ENCODE results near the gene ADAT3.
"Not testable (repeated sequence)": the region's sequence is repeated elsewhere in the genome, so short reads cannot be mapped to it uniquely, and the experiment has no call there.

The ADAT3 gene

GRCh38 chr19:1866693-1867348, 38.4 kb upstream of the ADAT3 start:
- no peak for DNase-seq (ENCODE audit: low read depth)

DNA sequence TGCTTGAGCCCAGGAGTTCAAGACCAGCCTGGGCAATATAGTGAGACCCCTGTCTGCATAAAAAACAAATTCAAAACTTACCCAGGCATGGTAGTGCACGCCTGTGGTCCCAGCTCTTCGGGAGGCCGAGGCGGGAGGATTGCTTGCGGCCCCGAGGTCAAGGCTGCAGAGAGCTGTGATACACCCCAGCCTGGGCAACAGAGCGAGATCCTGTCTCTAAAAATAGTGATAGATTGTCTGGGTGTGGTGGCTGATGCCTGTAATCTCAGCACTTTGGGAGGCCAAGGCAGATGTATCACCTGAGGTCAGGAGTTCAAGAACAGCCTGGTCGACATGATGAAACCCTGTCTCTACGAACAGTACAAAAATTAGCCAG, 37.9 kb upstream of the ADAT3 start:
- DNase-seq (ENCODE audit: low read depth): no peak

DNA sequence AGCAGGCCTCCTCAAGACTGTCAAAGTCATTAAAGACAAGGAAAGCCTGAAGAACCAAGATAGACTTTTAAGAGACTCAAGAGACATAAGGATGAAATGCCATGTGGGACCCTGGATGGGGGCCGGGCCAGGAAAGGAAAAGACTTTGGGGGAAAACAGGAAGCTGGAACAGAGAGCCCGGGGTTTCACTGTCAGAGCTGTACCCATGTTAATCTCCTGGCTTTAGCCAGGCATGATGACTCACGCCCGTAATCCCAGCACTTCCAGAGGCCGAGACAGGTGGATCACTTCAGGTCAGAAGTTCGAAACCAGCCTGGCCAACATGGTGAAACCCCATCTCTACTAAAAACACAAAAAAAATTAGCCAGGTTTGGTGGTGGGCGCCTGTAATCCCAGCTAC, 36.2 kb upstream of the ADAT3 start:
- no peak for DNase-seq (ENCODE audit: low read depth)

- DNase-seq (ENCODE audit: low read depth): no peak
Measured at GRCh38 chr19:1871140-1871597, 34.0 kb upstream of the ADAT3 start.

DNA sequence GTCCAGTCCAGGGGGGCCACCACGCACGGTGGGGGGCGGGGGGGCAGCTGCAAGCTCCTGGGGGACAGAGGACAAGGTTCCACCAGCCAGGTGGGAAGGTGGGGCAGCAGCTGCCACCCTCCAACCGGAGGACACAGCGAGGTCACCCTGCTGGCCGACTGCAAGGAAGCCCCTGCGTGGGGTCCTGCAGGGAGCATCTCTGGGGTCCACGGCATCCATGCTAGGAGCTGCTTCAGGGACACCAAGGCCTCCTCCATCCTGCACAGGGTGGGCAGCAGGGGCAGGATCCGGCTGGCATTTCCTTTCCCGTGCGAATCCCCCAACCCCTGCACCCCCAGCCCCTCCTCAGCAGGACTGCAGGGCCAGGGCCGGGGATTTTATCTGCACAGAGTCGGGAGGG, 33.6 kb upstream of the ADAT3 start:
- DNase-seq (ENCODE audit: low read depth): no peak

GRCh38 chr19:1872807-1873523, 32.2 kb upstream of the ADAT3 start:
- DNase-seq (ENCODE audit: low read depth): no peak

DNA sequence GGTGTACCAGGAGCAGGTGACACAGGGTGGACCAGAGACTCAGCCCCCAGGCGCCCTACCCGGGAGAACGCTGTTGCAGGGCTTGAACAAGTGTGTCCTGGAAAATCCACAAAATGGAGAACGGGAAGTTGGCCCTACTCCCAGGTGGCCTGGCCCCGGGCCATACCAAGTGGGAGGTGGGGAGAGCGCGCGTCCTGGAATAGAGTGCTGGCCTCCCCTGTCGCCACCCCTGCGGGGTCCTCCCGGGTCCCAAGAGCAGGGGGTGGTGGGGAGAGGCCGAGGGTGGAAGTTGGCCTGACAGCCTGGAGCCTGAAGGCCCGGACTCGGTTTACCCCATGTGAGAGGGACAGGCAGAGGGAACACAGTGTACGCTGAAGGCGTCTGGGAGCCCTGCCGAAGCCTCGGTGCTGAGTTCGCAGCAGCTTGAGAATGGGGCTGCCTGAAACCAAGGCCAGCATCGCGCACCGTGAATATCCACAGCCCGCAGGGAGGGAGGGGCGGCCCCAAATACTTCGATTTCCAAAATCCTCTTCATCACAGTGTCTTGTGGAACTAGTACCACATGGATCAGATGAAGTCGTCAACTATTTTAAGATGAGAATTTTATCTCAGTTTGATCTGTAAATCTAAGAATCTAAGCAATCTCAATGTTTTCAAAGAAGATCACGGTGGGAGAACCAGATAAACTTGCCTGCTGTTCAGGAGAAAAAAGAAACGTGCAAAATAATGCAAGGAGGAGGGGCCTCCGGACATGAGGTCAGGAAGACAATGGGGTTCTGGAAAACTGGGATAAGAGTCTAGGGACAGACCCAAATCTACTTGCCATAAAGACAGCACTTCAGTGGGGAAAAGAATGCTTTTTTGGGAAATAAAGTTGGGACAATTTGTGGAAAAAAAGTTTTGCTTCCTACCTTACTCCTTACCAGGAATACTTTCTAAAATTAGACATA, 31.4 kb upstream of the ADAT3 start:
- no peak for DNase-seq (ENCODE audit: low read depth)

- DNase-seq (ENCODE audit: low read depth): no peak
Measured at GRCh38 chr19:1874554-1875185, 30.5 kb upstream of the ADAT3 start.

DNA sequence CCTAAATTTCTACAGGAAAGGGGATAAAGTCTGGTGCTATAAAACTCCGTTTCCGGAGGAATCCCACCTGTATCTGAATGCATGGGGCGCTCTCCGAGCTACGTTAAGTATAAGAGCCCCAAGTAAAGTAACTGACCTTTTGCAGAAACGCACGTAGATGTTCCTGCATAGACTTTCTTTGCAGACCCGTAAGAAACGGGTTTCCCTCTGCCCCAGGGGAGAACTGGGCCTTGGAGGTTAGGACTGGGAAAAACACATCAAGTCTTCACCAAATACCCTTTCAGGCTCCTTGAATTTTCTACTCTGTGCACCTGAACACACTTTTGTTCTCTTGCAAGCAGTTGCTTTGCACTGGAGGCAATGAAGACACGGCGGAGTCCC, 29.9 kb upstream of the ADAT3 start:
- DNase-seq (ENCODE audit: low read depth): not testable (repeated sequence)

GRCh38 chr19:1875646-1876495, 29.3 kb upstream of the ADAT3 start:
- peak; percentile 83 for DNase-seq (ENCODE audit: low read depth)

DNA sequence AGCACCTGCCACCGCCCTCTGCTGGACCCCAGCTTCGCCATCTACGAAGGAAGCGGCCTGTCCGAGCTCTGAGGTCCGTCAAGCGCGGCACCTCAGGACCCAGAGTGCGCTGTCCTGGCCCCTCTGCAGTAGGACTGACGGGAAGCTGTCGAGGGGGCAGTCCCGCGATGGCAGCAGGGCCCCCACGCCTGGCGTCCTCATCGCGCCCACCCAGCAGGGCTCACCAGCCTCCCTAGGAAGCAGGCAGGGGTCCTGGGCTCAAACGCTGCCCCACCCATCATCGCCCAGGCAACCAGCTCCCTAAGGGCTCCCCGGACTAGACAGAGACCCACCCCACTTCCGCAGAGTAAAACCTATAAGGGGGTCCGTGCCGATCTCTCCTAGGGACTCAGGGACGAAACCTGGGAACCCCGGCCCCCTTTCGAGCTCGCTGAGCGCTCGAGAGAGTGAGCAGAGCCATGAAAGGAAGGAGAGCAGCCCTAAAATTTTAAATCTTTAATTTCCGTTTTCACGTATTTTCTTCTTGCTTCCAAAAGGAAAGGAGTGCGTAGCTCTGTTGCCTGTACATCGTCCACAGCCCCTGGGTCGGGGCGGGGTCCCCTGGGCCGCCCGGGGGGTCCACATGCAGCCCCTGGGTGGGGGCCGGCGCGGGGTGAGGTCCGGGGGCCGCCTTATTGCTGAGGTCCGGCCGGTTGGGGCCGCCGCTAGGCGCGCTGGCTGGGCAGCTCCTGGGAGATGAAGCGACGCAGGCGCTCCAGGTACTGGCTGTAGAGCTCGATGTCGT, 28.5 kb upstream of the ADAT3 start:
- not testable (repeated sequence) for DNase-seq (ENCODE audit: low read depth)

DNA sequence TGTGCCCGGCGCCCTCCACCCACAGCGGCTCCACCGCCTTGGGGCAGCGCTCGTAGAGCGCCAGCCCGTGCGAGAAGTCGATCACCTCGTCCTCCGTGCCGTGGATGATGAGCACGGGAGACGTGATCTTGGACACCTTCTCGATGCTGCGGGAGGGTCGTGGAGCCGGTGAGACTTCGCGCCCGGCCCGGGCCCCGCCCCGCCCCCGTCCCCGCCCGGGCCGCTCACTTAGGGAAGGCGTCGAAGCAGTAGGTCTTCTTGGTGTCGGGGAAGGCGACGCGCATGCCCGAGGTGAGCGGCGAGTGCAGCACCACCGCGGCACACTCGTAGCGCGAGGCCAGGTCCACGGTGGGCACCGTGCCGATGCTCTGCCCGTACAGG, 27.9 kb upstream of the ADAT3 start:
- DNase-seq (ENCODE audit: low read depth): not testable (repeated sequence)

- DNase-seq (ENCODE audit: low read depth): not testable (repeated sequence)
Measured at GRCh38 chr19:1878583-1878982, 26.6 kb upstream of the ADAT3 start.

DNA sequence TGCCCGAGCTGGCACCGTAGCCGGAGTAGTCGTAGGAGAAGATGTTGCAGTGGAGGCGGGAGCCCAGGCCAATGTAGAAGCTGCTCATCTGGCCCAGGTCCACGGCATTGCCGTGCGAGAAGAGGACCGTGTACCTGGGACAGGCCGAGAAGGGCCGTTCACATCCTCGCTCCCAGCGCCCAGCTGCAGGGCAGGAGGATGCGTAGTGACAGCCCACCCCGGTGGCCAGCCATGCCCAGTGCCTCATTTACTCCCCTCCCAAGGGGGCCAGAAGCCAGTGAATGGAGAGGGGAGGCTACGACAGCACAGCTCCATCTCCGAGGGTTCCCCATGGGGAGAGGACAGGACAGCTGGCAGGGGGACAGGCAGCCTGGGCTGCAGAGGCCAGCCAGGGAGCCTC, 25.2 kb upstream of the ADAT3 start:
- not testable (repeated sequence) for DNase-seq (ENCODE audit: low read depth)

DNA sequence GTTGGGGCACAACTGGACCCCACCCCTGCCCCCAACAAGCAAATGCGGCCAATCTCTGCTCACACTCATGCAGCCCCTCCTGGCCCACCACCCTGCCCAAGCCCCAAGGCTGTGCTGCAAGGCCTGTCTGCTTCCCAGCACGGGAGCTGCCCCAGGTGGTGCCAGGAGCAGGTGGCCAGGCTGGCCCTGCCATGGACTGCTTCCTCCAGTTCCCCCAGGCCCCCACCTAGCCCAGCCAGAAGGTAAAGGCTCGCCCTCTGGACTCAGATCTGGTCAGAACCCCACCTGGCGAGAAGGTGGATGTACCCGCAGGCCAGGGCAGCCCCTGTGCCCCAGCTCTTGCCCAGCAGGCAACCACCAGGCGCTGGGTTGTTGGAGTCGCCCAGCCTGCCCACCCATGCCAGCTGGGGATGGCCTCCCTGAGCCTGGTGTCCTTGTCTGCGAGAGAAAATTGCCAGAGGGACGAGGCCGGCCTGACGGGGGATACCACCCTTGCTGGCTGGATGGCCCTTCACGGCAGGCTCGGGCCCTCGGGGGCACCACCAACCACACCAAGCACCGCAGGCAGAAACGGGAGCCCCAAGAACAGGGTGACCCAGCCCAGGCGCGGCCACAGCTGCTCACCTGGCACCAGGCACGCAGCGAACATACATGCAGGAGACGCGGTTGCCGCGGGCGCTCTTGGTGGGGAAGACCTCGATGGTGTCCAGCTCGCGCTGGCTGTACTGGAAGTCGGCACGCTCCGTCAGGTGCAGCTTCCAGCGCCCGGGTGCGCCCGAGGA, 24.4 kb upstream of the ADAT3 start:
- no peak for DNase-seq (ENCODE audit: low read depth)

DNA sequence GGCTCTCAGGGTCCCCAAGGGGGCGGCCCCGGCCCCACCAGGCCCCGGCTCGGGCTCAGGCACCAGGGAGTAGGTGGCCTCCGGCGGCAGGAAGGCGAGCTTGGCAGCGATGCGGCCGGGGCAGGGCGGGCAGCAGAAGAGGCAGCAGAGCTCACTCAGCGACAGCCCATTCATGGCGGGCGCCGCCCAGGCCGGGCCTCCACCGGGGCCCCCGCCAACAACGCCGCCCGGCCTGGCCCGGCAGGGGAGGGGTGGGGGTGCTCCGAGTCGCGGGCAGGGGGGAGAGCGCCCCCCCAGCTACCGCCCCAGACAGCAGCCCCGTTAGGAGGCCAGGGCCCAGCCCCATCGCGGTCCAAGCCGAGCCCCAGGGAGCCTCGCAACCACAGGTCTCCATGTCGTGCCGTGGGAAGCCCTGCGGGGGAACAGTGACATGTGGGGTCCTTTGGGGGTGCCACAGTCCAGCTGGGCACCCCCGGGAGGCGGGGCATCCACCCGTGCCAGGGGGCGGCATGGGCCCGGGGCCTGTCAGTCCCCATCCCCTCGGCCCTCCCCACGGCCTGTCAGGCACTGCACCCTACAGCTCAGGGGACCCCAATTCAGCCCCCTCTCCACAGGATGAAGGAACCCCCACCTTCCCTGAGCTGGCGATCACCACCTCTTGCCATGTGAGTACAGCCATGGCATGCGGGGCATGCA, 23.7 kb upstream of the ADAT3 start:
- DNase-seq (ENCODE audit: low read depth): not testable (repeated sequence)

GRCh38 chr19:1882089-1882785, 23.0 kb upstream of the ADAT3 start:
- DNase-seq (ENCODE audit: low read depth): peak; percentile 49
